OCI-LY3 (cell line): ENCODE measurements around the gene CCDC178.

ENCODE experiments used
- H2AFZ ChIP-seq: fragments of 200-600, 300-600 bp; shearing (Covaris generic); 2 replicates; pipeline ENCODE4 v1.6.0; 2014; ENCODE audit warnings: antibody characterized with exemption, low read depth, low read length
- H3K27ac ChIP-seq: fragments of 200-600, 300-600 bp; sonication (generic); 2 replicates; pipeline ENCODE4 v1.5.1; 2014; ENCODE audit warnings: mild to moderate bottlenecking, low read length, moderate library complexity, mixed read lengths
- H3K27me3 ChIP-seq: fragments of 200-600, 300-600 bp; sonication (generic); 2 replicates; pipeline ENCODE4 v1.6.1; 2014; ENCODE audit warnings: low read depth, low read length, mixed read lengths
- H3K36me3 ChIP-seq: fragments of 200-600, 300-600 bp; sonication (generic); replicated peaks from 2 replicates; pipeline ENCODE3; 2014; ENCODE audit warnings: low read depth, low read length, mixed read lengths
- H3K4me1 ChIP-seq: fragments of 300-600, 200-600 bp; sonication (generic); 2 replicates; pipeline ENCODE4 v1.6.1; 2014; ENCODE audit warnings: low read length, mixed read lengths
- H3K4me2 ChIP-seq: fragments of 200-600, 300-600 bp; sonication (generic); 2 replicates; pipeline ENCODE4 v1.6.1; 2014; ENCODE audit warnings: low read length, mixed read lengths
- H3K4me3 ChIP-seq: fragments of 300-600, 200-600 bp; sonication (generic); 2 replicates; pipeline ENCODE4 v1.5.1; 2014; ENCODE audit warnings: antibody characterized with exemption, mild to moderate bottlenecking, low read length, moderate library complexity
- H3K79me2 ChIP-seq: fragments of 300-600, 200-600 bp; shearing (Covaris generic); 2 replicates; pipeline ENCODE4 v1.6.1; 2014; ENCODE audit warnings: mild to moderate bottlenecking, low read length, mixed read lengths
- H3K9ac ChIP-seq: fragments of 300-600, 200-600 bp; shearing (Covaris generic); 2 replicates; pipeline ENCODE4 v1.6.0; 2014; ENCODE audit warnings: mild to moderate bottlenecking, low read length, moderate library complexity
- H3K9me3 ChIP-seq: fragments of 200-600, 300-600 bp; shearing (Covaris generic); 2 replicates; pipeline ENCODE4 v1.6.1; 2014; ENCODE audit warnings: low read length, mixed read lengths; ENCODE audit not compliant: insufficient read depth
- H4K20me1 ChIP-seq: fragments of 200-600, 300-600 bp; sonication (generic); 2 replicates; pipeline ENCODE4 v1.6.1; 2016; ENCODE audit warnings: low read length, mixed read lengths; ENCODE audit not compliant: insufficient read depth
- CTCF ChIP-seq: fragments of 200-600, 300-600 bp; sonication (generic); IDR thresholded peaks from 2 replicates; pipeline ENCODE4 v1.5.1; 2014; ENCODE audit warnings: antibody characterized with exemption, low read length, low read depth
- EZH2phosphoT487 ChIP-seq: fragments of 200-600 bp; shearing (Covaris generic); IDR thresholded peaks from 2 replicates; pipeline ENCODE4 v1.6.1; 2018; ENCODE audit warnings: antibody characterized with exemption, mixed run types, low read depth

Gene CCDC178

GRCh38 chr18:33113416-33113815 is 327.1 kb downstream of the CCDC178 start:
- no peaks in the 10 kb centered on the region for H4K20me1 ChIP-seq
- H3K4me2 ChIP-seq: no peak overlapping the region
- TF ChIP-seq CTCF (no peak), EZH2phosphoT487 (no peak)
- no peaks in the 10 kb centered on the region for H3K9me3 ChIP-seq
- H3K79me2 ChIP-seq: no peaks in the 10 kb centered on the region
- no peak overlapping the region for H3K4me3 ChIP-seq
- no peaks in the 10 kb centered on the region for H3K27me3 ChIP-seq
- H3K9ac ChIP-seq: no peak overlapping the region
- no peak overlapping the region for H2AFZ ChIP-seq
- H3K27ac ChIP-seq: no peak overlapping the region
- H3K4me1 ChIP-seq: no peaks in the 10 kb centered on the region
- no peaks in the 10 kb centered on the region for H3K36me3 ChIP-seq

DNA sequence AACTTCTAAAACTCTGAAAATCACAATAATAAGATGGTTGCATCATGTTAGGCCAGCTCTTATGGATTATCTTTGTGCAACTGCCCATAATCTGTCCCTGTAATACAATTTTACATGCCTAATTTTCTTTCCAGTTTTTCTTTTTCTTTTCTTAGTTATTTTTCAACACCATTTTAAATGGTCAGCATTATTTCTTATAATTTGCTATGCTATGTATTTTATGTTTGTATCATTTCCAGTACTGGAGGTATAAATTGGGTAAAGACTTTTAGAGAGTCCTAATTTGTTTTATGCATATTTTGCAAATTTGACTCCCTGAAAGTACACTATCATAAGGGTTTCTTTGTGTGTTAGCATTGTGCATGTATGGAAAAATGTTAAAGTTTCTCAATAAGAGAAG is 333.0 kb downstream of the CCDC178 start:
- no peak overlapping the region for H3K4me3 ChIP-seq
- H3K36me3 ChIP-seq: no peaks in the 10 kb centered on the region
- no peaks in the 10 kb centered on the region for H3K79me2 ChIP-seq
- no peak overlapping the region for H3K9ac ChIP-seq
- H2AFZ ChIP-seq: no peak overlapping the region
- H3K27me3 ChIP-seq: no peaks in the 10 kb centered on the region
- H3K9me3 ChIP-seq: no peaks in the 10 kb centered on the region
- H3K4me2 ChIP-seq: no peak overlapping the region
- no peak for TF ChIP-seq EZH2phosphoT487
- TF ChIP-seq CTCF: no peak
- H3K4me1 ChIP-seq: no peaks in the 10 kb centered on the region
- H4K20me1 ChIP-seq: no peaks in the 10 kb centered on the region
- H3K27ac ChIP-seq: no peak overlapping the region

GRCh38 chr18:33101316-33101715 is 339.2 kb downstream of the CCDC178 start:
- no peak for TF ChIP-seq CTCF
- no peak for TF ChIP-seq EZH2phosphoT487
- no peaks in the 10 kb centered on the region for H3K27me3 ChIP-seq
- no peak overlapping the region for H3K9ac ChIP-seq
- no peak overlapping the region for H2AFZ ChIP-seq
- H3K4me3 ChIP-seq: no peak overlapping the region
- H4K20me1 ChIP-seq: no peaks in the 10 kb centered on the region
- no peak overlapping the region for H3K4me2 ChIP-seq
- H3K27ac ChIP-seq: no peak overlapping the region
- no peaks in the 10 kb centered on the region for H3K9me3 ChIP-seq
- H3K36me3 ChIP-seq: no peaks in the 10 kb centered on the region
- H3K79me2 ChIP-seq: no peaks in the 10 kb centered on the region
- no peaks in the 10 kb centered on the region for H3K4me1 ChIP-seq

GRCh38 chr18:33099626-33100025 is 340.9 kb downstream of the CCDC178 start:
- H2AFZ ChIP-seq: no peak overlapping the region
- no peak overlapping the region for H3K27ac ChIP-seq
- no peaks in the 10 kb centered on the region for H3K9me3 ChIP-seq
- TF ChIP-seq EZH2phosphoT487 (no peak), CTCF (no peak)
- no peaks in the 10 kb centered on the region for H3K36me3 ChIP-seq
- H3K4me3 ChIP-seq: no peak overlapping the region
- no peak overlapping the region for H3K4me2 ChIP-seq
- no peaks in the 10 kb centered on the region for H3K27me3 ChIP-seq
- no peaks in the 10 kb centered on the region for H4K20me1 ChIP-seq
- H3K79me2 ChIP-seq: no peaks in the 10 kb centered on the region
- H3K4me1 ChIP-seq: no peaks in the 10 kb centered on the region
- no peak overlapping the region for H3K9ac ChIP-seq
